ENCODE results near the gene GMPR.

The GMPR gene

DNA sequence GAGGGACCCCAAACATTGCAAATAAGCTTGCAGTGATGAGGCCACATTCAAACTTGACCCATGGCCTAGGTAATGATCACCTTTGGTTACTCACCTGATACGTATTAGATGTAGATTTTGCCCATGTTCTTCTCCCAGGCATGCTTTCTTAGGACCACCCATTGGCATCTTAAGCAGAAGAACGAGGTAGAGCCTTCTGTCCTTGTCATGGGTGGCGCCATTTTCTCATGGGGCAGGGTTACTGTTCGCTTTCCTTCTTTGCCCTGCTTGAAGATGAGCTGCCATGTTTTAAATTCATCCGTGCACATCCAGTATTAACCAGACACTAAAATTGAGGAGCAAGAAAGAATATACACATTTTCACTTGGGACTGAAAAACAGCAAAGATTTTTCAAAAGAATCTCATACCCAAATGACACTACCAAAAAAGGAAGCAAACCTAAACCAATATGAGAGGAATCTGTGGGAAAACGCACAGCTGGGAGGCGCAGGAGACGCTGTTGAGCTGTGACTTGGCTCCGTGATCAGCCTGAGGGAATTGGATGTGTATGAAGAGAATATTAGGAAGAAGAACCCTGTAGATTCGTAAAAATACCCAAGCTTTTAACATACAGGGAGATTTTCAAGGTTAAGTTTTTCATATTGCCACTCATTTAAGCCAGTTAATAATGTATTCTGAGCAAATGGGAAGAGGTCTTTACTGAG, 36.6 kb downstream of the GMPR start:
- no peak for DNase-seq

DNA sequence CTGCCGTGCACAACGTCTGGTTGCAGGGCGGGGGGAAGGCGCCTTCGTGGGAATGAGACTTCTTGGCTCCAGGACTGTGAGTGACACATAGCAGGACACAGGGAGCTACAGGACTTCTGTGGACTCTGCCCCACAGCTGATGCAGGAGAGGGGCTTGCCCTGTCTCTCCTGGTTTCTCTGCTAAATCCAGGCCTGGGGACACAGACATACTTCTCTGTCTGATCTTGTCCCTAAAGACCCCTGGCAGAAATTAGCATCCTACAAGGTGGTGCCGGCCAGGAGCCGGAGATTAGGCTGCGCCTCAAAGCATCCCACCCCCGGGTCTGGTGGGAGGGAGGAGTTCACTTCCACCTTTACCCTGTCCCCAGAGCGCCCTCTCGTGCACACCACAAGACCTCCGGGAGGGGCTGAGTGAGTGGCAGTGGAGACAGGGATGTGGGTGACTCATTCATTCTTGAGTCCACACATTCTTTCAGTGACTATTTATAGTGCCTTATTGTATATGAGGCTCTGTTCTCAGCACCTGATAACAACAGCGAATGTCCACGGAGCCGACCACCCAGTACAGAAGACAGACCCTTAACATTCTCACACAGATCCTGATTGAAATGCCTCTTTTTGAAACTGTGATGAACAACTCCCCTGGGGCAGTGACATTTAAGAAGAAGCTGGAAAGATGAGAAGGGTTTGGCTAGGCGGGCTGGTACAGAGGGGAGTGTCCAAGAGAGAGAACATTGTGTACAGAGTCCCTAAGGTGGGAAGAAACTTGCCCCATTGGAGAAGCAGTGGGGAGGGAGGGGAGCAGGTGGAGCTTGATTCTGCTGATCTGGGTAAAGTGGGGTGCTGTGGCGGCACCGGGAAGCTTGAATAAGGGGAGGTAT, 39.0 kb downstream of the GMPR start:
- no peak for DNase-seq

DNA sequence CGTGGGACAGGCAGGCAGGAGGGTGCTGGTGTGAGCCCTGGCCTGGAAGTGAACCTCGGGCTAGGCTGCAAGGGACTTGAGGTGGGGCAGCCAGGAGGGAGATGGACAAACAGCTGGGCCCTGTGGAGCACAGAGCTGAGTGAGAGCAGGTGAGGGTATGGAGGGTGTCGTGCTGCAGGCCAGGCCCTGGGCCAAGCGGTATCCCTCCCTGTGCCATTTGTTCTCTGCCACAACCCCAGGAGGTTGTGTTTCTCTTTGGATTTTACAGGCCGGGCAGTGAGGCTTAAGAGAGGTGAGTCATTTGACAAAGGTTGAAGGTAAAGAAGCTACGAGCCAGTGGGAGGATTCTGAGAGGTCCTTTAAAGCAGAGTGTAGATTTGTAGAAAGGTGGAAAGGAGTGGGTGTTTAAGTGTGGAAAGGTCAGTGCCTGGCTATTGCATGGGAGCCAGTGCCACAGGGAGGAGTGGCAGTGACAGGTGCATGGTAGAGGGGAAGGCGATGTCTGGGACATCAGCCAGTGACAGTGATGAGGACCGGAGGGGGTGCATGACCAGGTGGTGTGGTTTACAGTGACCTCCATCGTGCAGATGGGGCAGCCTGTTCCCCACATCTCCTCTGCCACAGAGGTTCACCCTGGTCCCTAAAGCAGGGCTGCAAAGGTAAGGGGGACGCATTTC, 39.8 kb downstream of the GMPR start:
- DNase-seq, result no peak

DNA sequence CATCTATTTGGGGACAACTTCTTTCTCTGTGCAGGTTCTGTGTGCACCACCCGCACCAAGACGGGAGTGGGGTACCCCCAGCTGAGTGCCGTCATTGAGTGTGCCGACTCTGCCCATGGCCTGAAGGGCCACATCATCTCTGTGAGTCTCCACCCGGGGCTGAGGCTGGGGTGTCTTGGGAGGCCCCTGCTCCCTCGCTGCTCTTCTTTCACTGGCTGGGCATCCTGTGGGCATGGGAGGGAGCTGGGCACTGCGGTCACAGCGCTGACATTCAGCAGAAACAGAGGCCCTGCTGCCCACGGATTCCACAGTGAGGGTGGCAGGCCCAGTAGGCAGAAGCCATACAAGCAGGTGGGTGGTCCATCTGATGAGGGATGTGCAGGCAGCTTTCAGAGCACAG, 40.4 kb downstream of the GMPR start:
- no peak for DNase-seq

DNA sequence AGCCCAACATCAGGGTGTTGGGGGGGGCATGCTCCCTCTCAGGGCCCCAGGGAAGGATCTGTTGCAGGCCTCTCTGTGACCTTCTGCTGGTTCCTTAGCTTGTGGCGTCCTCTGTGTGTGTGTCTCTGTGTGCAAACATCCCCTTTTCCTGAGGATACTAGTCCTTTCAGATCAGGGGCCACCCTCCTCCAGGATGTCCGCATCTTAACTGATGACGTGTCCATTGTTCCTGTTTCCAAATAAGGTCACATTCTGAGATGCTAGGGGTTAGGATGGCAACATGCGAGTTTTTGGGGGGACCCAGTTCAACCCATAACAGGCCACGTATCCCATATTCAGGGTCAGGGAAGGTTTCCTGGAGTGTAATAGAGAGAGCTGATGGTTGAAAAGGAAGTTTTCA, 40.9 kb downstream of the GMPR start:
- DNase-seq, result no peak

DNA sequence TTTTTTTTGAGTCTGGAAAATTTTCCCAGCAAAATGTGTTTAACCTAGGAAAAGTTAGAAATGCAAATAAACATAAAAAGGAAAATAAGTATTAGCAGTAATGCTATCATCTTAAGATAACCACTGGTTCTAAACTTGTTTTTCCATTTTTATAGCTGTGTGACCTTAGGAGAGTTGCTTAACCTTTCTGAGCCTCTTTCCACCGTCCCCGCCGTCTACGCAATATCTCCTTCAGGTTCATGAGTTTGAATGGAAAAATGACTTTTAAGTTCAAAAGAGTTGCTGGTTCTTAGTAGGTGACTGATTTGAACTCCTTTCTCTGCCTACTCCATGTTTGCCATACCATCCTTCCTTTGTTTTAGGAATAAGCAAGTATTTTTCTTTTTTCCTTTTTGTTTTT, 44.0 kb downstream of the GMPR start:
- DNase-seq, result no peak

DNA sequence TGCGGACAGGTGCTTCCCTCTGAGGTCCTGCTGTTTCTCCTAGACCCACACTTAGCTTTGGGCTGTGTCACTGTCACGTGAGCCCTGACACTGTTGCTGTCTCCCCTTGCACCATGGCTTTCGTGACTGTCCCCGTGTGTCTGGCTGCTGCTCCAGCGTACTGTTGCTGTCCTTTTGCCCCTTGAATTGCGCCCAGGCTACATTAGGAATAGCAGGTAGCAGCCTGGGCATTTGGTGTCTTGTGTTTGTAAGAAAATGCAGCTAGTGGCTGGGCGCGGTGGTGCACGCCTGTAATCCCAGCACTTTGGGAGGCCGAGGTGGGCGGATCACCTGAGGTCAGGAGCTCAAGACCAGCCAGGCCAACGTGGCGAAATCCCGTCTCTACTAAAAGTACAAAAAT, 46.1 kb downstream of the GMPR start:
- DNase-seq, result no peak

DNA sequence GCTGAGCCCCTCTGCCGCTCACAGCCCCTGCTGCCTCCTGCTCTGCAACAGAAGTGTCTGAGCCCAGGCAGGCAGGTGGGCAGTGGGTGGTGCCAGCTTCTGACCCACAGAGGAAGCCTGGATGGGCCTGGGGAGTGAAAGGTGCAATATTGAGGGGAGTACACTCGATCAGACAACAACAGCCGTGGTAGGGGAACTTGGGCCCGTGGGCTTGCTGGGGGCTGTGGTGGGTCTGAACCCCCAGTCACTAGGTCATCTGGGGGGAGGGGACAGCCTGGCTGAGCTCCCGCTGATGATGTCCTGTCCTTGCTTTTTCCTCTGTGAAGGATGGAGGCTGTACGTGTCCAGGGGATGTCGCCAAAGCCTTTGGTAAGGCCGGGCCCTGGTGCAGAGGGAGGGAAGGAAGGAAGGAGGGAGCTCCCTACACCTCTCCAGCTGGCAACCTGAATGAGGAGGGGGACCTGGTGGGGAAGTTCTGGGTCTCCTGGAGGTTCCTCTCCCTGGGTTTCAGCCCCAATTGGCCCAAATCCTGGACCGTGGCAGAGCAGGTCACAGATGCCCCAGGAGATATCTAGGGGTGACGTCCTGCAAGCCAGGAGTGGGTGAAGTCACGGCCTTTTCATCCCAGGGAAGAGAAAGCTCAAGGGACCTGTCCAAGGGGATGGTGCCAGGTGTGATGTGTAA, 47.2 kb downstream of the GMPR start:
- no peak for DNase-seq

DNA sequence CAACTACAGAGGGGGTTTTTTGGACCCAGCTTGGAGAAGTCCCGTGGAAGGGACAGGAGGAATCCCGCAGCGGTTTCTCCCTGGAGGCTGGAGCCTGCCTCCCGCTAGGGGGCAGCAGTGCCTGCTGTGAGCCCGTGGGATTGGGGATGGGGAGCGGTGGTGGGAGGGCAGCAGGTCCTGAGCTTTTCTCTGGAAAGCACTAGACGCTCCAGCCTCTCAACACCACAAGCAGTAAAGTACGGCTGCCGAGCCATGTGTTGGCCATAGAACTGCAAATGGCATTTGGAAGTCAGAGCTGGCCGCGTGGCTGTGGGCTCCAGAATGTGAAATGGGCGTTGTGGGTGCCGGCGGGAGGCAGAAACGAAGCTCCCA, 47.8 kb downstream of the GMPR start:
- DNase-seq, result no peak

DNA sequence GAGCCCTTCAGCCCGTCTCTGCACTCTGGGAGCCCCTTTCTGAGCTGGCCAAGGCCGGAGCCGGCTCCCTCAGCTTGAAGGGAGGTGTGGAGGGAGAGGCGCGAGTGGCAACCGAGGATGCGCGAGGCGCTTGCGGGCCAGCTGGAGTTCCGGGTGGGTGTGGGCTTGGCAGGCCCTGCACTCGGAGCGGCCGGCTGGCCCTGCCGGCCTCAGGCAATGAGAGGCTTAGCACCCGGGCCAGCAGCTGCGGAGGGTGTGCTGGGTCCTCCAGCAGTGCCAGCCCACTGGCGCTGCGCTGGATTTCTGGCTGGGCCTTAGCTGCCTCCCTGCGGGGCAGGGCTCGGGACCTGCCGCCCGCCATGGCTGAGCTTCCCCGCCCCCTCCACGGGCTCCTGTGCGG, 49.8 kb downstream of the GMPR start:
- no peak for DNase-seq

DNA sequence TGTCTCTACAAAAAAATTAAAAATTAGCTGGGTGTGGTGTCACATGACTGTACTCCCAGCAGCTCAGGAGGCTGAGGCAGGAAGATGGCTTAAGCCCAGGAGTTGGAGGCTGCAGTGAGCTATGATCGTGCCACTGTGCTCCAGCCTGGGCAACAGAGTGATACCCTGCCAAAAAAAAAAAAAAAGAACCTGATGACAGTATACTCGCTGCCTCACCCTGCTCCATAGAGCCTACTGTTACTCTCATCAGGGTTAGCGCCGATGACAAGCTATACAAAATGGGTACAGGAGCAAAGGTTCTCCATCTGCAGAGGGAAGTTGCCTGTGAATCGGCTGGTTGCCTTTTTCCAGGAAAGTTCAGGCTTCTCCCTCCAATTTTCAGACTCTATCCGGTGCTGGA, 53.4 kb downstream of the GMPR start:
- DNase-seq, result no peak

DNA sequence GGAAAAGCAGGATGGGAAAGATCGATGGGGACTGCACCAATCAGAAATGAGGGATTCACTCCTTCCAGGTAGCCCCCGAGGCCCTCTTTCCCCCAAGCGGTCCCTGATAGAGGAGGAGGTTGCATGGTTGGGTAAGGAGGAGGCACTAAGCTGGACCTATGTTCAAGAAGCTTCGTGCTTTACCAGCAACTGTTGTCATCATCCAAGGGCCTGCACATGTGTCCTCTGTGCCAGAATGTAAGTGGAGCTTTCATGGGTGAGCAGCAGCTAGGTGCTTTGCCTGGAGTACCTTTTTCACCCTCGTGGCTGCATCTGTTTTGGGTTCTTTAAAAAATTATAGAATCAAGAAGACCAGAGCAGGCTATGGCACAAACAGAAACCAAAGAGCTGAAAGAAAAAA, 54.0 kb downstream of the GMPR start:
- DNase-seq, result no peak

DNA sequence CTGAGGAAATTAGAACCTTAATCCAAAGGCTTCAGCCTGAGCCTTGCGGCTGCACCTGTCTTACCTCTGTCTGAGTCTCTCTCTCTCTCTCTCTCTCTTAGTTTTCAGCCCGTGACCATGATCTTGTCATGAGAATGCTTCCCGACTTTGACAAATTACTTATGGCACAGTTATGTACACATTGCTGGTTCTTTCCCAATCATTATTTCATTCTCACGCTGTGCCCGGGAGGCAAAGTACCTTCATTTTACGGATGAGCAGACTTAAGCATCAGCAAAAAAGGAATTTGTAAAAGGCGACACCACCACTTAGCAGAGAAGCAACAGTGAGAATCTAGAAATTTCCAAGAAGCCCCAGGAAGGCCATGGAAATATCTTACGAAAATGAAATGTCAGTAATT, 54.6 kb downstream of the GMPR start:
- DNase-seq, result no peak

DNA sequence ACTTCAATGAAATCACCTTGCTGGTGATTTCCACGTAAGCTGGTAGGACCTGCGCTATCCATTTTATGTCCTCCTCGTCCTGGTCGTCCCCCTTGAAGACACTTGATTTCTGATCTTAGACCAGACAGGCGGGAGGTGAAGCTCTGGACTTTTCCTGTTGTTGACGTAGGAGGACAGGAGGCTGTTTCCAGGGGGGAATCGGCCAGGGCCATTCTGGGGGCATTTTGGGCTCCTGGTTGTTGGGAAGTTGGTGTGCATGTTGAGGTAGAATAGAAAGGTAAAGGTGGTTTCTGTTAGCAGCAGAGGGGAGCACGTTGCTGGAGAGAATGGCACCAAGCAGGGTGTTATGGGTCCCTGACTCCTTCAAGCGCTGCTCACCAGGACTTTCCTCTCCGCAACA, 56.0 kb downstream of the GMPR start:
- DNase-seq, result no peak

DNA sequence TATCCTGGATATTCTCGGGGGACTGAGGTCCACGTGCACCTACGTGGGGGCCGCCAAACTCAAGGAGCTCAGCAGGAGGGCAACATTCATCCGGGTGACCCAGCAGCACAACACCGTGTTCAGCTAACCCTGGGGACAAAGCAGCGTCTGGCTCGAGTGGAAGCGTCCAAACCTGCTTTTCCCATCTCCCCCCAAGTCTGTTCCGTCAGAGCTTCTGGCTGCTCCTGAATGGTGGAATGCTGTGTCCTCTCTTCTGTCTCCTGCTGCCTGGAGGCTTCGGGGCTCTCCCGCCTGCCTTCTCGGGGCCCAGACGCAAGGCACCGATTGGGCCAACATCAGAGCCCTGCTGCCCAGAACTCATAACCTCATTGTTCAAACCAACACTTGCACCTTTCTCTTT, 56.7 kb downstream of the GMPR start:
- no peak for DNase-seq

DNA sequence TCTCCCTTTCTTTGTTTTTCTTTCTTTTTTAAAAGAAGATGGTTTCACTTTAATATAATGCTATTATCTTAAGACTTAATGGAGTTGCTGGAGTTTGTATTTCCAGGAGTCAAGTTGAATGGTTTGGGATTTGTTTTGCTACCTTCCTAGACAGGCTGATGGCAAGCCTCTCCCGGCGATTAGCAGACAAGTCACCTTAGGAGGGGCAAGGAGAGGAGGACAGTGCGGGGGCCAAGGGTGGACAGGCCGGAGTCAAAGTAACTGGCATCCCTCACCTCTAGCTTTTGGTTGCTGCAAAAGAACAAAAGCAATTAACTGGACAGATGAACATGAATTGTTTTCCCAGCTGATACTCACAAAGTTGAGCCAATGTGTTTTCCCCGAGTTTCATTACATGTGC, 57.1 kb downstream of the GMPR start:
- no peak for DNase-seq

DNA sequence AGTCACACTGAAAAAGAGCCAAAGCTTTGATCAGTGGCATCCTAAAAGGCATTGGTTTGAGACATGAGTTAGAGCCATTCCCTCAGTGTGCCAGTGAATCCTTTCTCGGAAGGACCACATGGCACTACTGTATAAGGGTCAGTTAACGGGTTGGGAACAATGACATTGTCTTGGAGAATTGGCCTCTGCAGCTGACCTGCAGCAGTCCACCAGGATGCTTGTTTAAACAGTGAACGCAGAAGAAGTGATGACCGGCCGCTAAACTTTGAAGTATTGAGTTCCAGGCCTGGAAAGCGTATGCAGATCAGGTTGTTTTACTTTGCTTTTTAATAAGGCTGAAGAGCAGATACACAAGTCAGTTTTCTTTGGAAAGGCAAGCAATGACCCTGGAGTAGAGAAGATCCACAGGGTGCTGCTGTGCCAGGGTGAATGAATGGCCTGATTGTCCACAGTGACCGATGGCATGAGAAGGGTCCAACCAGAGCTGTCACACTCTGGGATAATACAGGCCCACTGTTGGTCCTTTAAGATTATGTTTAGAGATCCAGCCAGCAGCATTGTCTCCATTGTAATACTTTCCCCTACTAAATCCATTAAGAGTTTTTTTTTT, 57.8 kb downstream of the GMPR start:
- DNase-seq, result no peak

DNA sequence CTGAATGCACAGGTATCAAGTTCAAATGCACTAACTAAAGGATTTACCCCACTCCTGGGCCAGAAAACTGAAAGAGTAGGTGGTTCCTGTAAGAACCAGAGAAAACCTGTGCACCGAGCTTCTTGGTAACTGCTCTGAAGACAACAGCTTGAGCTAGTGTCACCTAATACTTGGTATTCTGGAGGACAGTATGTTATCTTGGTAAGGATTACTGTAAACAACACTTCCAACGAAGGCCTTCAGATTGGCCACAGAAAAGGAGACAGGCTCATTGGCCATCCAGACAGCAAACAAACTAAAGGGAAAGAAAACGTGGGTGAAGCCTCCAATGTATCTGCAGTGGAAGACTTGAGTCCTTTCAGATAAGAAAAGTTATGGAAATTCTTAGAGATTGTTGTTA, 61.5 kb downstream of the GMPR start:
- no peak for DNase-seq

DNA sequence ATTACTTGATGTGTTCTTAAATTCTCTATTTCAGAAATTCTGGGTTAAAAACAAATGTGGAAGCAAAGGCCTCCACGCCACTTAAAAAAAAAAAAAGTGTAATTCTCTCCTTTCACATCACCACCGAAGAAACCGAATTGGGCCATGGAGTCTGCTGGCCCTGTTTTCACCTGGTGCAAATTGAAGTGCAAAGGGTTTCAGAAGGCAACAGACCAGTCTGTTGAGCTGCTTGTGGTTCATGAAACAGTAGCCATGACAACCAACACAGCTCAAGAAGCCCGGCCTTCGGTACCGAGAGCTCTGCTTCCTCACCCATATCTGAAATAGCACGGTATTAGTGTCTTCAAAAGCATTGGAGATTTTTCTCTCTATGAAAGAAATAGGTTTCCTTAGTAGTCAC, 63.1 kb downstream of the GMPR start:
- no peak for DNase-seq

DNA sequence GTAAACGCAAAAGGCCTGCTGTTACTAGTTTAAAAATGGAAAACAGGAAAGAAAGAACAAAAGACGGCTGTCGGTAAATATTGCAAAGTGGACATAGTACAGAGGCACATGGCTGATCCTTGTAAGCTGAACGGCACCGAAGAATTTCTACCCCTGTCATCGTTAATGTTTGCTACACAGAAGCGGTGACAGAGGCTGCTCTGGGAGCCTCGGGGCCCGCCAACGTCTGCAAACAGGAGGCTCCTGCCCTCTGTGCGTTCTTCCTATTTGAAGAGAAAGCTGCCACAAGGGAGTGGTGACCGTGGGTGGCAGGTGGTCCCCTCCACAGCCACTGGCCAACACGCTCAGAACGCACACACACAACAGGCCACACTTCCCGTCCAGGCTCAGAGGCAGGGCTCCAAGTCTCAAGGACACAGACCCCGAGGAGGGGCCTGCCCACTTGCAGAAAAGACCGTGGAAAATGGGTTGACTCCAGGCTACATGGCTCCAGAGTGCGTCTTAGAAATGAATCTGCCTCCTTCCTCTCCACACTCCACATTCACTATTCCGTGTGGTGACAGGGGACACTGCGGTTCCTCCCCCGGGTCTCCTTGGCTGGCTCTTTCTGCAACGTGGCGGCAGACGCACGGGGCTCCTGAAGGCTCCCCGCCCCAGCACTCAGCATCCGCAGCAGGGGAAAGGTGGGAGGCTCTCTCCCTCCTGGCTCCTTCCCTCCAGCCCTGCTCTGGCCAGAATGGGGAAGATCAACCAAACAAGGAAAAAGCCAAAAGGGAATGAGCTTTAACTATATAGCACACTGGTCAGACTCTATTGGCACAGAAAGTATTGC, 64.5 kb downstream of the GMPR start:
- DNase-seq, result no peak

DNA sequence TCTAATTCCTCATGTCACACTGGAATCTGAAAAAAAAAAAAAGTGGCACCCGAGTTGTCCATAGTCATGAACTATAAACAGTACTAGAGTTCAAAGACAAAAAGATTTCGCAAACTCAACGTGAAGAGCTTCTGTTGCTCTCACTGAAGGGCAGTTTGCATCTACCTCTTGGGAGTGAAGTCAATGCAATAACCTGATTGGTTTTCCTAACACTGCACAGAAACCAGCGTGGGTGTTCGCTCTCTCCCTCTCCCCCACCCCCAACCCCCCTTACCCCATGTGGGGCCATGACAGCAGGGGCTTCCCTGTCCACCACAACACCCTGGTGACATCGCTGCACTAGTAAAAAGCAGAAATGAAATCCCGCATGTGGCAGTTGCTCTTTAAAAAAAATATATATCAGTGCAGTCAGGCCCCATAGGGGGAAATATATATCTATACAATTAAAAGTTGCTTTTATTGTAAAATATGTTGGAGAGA, 66.9 kb downstream of the GMPR start:
- no peak for DNase-seq

DNA sequence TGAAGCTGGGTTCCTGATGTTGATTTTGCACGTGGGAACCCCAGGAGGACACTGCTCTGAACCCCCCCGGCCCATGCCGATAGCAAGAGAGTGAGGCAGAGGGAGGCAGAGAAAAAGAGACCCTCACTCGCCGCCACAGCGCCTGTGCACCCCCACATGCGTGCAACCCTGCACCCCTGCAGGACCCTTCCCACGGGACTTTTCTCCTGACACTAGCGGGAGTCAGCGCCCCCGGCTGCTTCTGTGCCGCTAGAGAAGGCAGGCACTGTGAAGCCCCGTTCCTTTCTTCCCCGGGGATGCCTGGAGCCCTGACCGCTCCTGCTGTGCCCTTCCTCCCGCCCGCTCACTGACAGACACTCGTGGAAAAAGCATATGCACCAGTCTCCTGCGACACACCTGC, 67.4 kb downstream of the GMPR start:
- no peak for DNase-seq

Data from central memory CD4-positive, alpha-beta T cell (primary cell).